Upper lobe of right lung (tissue), 1 donor: ENCODE data around the gene ITIH5. TPM values are rescaled to one million over a fixed set of nuclear protein-coding genes. Genes with fewer than 3 reads are reported as not detected.

Source experiments
- ATAC-seq: fragments of 200-7000 bp; cut with Tn5 transposase; one replicate; pipeline ENCODE4 v1.9.1; 2020; ENCODE audit warnings: mild to moderate bottlenecking, moderate library complexity
- DNase-seq: peaks from one replicate; pipeline ENCODE4 v3.0.0-alpha.2; 2020
- H3K27ac ChIP-seq: fragments of 200-600 bp; one replicate; pipeline ENCODE4 v1.8.0; 2022
- H3K27me3 ChIP-seq: fragments of 200-600 bp; one replicate; pipeline ENCODE4 v1.8.0; 2022; ENCODE audit warnings: mild to moderate bottlenecking
- H3K36me3 ChIP-seq: fragments of 200-600 bp; one replicate; pipeline ENCODE4 v1.8.0; 2022
- H3K4me1 ChIP-seq: fragments of 200-600 bp; one replicate; pipeline ENCODE4 v1.8.0; 2022
- H3K4me3 ChIP-seq: fragments of 200-600 bp; one replicate; pipeline ENCODE4 v1.8.0; 2022; ENCODE audit warnings: mild to moderate bottlenecking
- H3K9me3 ChIP-seq: fragments of 200-600 bp; one replicate; pipeline ENCODE4 v1.8.0; 2022
- intact Hi-C: fragments of 100-400 bp; cut with DNase I; formaldehyde crosslinking; loops from one replicate; pipeline ENCODE4 v1.11.0; 2022
- total RNA-seq: library from RNA; stranded (reverse); fragmentation: NEBNext Ultra II Directional; extraction: Animal tissue kit (Norgen Biotek cat#: 25700); gene quantifications from one replicate; pipeline ENCODE4 v1.2.1, GENCODE V29; 2021
- TF ChIP-seq, protein P1 (sequence below): fragments of 200-600 bp; IDR thresholded peaks from one replicate; pipeline ENCODE4 v1.8.0; 2022; ENCODE audit warnings: antibody characterized with exemption
- donor health status: DM: no; HTN: yes; CAD: no; lungs with severe emphysema.

The ITIH5 gene
- total RNA-seq, 1 donor from 2014 or later: 10.5 TPM

DNA sequence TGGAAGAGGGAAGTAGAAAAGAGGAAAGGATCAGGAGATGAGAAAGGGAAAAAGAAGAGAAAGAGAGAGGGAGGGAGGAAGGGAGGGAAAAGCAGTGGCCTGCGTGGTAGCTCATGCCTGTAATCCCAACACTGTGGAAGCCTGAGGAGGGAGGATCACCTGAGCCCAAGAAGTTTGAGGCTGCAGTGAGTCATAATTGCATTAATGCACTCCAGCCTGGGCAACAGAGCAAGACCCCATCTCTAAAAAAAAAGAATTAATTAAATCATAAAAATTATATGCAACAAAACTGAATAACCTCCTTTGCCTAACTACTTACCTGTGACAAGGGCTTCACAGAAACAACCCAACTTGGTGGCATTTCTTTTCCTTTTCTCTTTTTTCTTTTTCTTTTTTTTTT, 148.1 kb downstream of the ITIH5 start:
- no peak overlapping the region for H3K4me3 ChIP-seq
- no peaks in the 10 kb centered on the region for H3K36me3 ChIP-seq
- intact Hi-C loops: no loop called here
- H3K4me1 ChIP-seq: no peaks in the 10 kb centered on the region
- H3K9me3 ChIP-seq: no peaks in the 10 kb centered on the region
- no peak overlapping the region for H3K27ac ChIP-seq
- TF ChIP-seq, protein P1, sequence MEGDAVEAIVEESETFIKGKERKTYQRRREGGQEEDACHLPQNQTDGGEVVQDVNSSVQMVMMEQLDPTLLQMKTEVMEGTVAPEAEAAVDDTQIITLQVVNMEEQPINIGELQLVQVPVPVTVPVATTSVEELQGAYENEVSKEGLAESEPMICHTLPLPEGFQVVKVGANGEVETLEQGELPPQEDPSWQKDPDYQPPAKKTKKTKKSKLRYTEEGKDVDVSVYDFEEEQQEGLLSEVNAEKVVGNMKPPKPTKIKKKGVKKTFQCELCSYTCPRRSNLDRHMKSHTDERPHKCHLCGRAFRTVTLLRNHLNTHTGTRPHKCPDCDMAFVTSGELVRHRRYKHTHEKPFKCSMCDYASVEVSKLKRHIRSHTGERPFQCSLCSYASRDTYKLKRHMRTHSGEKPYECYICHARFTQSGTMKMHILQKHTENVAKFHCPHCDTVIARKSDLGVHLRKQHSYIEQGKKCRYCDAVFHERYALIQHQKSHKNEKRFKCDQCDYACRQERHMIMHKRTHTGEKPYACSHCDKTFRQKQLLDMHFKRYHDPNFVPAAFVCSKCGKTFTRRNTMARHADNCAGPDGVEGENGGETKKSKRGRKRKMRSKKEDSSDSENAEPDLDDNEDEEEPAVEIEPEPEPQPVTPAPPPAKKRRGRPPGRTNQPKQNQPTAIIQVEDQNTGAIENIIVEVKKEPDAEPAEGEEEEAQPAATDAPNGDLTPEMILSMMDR: no peak
- DNase-seq (no peak), ATAC-seq (no peak)
- H3K27me3 ChIP-seq: peaks cover 9% of the 10 kb centered on the region

DNA sequence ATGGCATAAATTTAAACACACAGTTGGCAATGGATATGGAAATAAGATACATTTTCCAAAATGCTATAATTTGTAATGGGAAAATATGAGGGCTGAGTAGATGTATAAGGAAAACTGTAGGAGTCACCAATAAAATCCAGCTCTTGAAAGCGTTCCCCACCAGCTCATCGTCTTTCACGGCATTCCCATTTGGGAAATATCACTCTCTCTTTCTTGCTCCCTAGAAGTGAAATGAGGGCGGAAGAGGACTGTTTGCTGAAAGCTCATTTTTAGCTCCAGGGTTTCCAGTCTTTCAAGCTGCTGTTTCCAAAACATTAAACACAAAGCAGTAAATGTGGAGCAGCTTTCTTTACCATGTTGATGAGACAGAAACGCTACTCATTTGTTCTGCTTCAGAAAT, 151.3 kb downstream of the ITIH5 start:
- Histone ChIP-seq H3K36me3 (no peaks in the 10 kb centered on the region), H3K27ac (no peak overlapping the region), H3K9me3 (no peaks in the 10 kb centered on the region), H3K4me1 (no peaks in the 10 kb centered on the region), H3K27me3 (peaks cover 6% of the 10 kb centered on the region), H3K4me3 (no peak overlapping the region)
- ATAC-seq: no peak
- TF ChIP-seq, protein P1: no peak
- DNase-seq: no peak
- intact Hi-C loops: no loop called here

DNA sequence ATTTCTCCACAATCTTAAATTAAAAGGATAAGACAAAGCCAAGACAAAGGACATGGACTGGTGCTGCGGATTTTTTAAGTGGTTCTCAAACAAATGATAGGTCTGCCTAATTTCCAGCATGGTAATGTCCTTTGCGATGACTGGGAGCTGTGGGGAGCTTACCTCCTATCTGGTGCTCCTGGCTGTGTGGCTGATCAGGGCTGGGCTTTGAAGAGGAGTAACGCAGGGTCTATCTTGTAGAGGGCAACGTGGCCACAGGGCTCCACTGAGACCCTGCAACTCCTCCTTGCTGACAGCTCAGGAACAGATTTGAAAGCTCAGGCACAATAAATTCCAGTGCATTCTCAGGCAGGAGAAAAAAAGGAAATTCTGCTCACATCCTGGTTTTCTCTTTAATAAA, 152.8 kb downstream of the ITIH5 start:
- Histone ChIP-seq H3K9me3 (no peaks in the 10 kb centered on the region), H3K4me1 (no peaks in the 10 kb centered on the region), H3K27ac (no peak overlapping the region), H3K36me3 (no peaks in the 10 kb centered on the region), H3K4me3 (no peak overlapping the region), H3K27me3 (peaks cover 6% of the 10 kb centered on the region)
- DNase-seq: no peak
- intact Hi-C loops: no loop called here
- ATAC-seq: no peak
- TF ChIP-seq, protein P1: no peak

DNA sequence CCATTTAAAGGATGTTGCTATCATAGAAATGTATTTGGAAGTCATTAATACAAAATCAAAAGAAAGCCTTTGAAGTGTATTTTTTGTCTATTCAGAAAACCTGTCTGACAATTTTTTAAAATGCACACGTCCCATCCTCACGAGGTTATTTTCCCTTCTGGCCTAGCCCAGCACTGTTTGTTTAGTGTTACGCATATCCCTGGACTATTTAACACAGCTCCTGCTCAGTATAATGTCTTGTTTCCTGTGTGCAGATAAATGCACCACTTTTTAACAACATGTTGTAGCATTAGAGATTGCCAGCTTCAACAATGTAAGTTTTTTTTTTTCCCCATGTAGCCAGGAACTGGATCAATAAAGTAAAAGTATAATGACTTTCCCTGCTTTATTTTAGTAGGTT, 153.3 kb downstream of the ITIH5 start:
- Histone ChIP-seq H3K4me3 (no peak overlapping the region), H3K27me3 (peaks cover 6% of the 10 kb centered on the region), H3K4me1 (no peaks in the 10 kb centered on the region), H3K9me3 (no peaks in the 10 kb centered on the region), H3K36me3 (no peaks in the 10 kb centered on the region), H3K27ac (no peak overlapping the region)
- TF ChIP-seq, protein P1: no peak
- DNase-seq: no peak
- ATAC-seq: no peak
- intact Hi-C loops: no loop called here

DNA sequence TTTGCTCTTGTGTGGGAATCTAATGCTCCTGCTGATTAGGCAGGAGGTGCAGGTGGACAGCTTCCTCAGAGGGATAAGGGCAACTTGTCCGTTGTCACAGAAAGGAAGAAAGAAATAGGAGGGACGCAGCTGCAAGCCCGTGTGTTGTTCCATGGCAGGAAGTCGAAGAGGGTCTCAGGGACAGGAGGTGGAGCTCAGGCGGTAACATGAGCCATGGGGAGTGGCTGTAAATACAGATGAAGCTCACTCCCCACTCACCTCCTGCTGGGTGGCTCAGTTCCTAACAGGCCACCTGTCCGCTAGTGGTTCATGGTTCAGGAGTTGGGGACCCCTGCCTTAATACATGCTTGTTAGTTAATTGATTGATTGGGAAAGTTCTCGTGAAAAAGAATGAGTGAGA, 154.3 kb downstream of the ITIH5 start:
- ATAC-seq: no peak
- intact Hi-C loops: no loop called here
- Histone ChIP-seq H3K4me3 (no peak overlapping the region), H3K36me3 (no peaks in the 10 kb centered on the region), H3K27me3 (peaks cover 6% of the 10 kb centered on the region), H3K27ac (no peak overlapping the region), H3K9me3 (no peaks in the 10 kb centered on the region), H3K4me1 (no peaks in the 10 kb centered on the region)
- TF ChIP-seq, protein P1: no peak
- DNase-seq: no peak

DNA sequence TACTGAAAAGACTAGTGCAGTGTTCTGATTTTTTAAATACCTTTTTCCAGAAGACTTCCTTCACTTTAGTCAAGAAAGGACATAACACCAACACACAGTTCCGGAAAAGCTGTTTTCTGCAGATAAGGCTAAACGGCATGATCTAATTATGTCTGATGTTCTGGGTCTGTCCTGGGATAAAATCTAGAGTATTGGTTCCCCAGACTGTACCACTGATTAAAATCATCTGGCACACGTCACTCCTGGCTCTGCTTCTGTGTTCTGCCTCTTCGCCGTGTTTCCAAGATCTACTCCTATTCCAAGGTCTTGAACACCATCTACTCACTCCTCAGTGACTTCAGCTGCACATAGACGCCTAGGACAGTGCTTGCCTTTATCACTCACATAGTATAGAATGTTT, 155.2 kb downstream of the ITIH5 start:
- Histone ChIP-seq H3K27me3 (peaks cover 6% of the 10 kb centered on the region), H3K4me1 (no peaks in the 10 kb centered on the region), H3K9me3 (no peaks in the 10 kb centered on the region), H3K4me3 (no peak overlapping the region), H3K27ac (no peak overlapping the region), H3K36me3 (no peaks in the 10 kb centered on the region)
- no peak for DNase-seq
- intact Hi-C loops: no loop called here
- TF ChIP-seq, protein P1: no peak
- no peak for ATAC-seq
